SHP77 (cell line): Measurements from ENCODE around the gene PRUNE1.

Source experiments
- DNase-seq, 2 experiments: peaks; one replicate each; lab custom pipeline; 2025; lab: John Stamatoyannopoulos, UW

Gene PRUNE1, protein sequence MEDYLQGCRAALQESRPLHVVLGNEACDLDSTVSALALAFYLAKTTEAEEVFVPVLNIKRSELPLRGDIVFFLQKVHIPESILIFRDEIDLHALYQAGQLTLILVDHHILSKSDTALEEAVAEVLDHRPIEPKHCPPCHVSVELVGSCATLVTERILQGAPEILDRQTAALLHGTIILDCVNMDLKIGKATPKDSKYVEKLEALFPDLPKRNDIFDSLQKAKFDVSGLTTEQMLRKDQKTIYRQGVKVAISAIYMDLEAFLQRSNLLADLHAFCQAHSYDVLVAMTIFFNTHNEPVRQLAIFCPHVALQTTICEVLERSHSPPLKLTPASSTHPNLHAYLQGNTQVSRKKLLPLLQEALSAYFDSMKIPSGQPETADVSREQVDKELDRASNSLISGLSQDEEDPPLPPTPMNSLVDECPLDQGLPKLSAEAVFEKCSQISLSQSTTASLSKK

DNA sequence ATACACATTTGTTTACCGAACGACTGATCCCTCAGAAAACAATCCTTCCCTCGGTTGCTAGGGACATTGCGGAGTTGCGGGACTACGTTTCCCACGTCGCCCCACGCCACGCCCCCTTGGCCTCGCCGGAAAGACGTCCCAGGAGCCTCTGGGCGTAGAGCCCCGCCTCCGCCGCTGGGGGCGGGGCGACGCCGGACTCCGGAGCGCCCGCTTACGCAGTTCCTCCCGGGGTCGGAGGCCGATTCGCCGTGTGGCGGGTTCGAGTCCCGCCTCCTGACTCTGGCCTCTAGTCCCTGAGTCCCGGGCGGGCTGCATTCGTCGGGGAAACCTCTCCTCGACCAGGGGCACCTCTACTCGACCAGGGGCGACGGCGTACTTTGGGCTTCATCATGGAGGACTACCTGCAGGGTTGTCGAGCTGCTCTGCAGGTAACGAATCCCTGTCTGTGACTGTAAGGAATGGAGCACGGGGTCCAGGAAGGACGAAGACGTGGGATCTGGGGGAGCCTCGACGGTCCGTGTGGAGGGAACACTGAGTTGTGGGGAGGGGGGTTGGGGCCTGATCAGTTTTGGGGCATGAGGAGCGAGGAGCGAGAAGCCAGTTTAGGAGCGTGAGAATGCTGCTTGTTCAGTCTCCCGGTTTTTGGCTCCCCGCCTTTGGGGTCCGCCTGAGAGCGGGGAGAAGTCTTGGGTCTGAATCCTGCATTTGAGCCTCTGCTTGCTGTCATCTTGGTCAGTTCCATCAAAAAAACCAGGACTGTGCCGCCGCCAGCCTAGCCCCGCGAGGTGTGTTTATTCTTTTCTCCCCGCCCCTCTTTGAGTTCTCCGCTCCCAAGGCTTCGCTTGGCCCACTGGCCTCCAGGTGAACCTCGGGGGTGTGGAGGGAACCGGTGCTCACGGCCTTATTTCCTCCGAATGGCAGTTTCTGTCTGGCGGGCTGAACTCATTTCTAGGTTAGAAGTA is at the start of gene PRUNE1:
PRUNE1 (plus strand) TSS at position 206 of the 962 bp plus-strand sequence; CDS start at position 390, 184 bp downstream.
- peak; percentile 99 to 100 for DNase-seq

DNA sequence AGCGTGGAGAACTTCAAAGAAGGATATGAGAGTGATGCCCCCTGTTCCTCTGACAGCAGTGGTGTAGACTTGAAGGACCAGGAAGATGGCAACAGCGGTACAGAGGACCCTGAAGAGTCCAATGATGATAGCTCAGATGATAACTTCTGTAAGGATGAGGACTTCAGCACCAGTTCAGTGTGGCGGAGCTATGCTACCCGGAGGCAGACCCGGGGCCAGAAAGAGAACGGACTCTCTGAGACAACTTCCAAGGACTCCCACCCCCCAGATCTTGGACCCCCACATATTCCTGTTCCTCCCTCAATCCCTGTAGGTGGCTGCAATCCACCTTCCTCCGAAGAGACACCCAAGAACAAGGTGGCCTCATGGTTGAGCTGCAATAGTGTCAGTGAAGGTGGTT is 47.6 kb upstream of the PRUNE1 start:
- no peak for DNase-seq

DNA sequence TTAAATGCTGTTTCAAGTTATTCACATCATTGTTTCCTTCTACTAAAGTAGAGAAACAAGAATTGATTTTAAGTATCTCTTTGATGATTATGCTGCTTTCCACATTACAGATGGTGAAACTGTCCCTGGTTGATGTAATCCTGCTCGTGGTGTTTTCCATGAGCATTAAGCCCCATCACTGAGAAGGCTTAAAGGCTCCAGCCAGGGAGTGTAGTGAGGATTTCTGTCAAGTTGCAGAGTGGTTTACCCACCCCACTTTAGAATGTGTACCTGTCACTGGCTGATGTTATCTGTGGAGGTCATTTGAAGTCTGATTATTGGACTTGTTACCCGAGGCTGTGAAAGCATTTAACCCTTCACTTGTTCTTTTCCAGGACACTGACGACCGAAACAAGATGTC is 46.5 kb upstream of the PRUNE1 start:
- DNase-seq = no peak

DNA sequence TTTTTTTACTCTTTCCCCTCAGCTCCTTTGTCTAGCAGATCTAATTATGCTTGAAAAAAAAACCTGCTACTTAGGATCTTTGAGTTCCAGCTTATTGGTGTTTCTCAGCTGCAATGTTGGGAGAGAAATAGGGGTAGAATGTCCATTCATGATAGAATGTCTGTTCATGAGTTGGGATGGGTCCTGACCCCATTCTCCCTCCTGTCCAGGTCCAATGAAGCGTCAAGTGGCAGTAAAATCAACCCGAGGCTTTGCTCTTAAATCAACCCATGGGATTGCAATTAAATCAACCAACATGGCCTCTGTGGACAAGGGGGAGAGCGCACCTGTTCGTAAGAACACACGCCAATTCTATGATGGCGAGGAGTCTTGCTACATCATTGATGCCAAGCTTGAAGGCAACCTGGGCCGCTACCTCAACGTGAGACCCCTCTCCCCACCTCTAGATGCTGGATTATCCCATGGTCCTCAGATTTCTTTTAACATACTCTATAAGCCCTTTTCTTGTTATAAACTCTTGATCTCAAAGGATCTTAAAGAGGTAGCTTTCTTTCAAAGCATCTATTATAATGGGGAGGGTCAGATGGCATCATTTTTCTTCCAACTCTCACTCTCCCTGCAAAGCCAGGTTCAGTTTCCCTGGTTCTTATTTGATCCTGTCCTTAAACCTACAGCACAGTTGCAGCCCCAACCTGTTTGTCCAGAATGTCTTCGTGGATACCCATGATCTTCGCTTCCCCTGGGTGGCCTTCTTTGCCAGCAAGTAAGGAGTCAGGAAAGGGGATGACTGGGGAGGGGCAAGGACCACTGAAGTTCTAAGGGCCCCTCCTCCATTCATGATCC is 44.7 kb upstream of the PRUNE1 start:
- DNase-seq = no peak

DNA sequence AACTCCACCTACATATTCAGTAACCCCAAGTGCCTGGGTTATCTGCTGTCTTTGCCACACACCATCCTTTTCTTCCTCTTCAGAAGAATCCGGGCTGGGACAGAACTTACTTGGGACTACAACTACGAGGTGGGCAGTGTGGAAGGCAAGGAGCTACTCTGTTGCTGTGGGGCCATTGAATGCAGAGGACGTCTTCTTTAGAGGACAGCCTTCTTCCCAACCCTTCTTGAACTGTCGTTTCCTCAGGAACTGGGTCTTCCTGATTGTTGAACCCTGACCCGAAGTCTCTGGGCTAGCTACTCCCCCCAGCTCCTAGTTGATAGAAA is 44.1 kb upstream of the PRUNE1 start:
- DNase-seq = no peak

DNA sequence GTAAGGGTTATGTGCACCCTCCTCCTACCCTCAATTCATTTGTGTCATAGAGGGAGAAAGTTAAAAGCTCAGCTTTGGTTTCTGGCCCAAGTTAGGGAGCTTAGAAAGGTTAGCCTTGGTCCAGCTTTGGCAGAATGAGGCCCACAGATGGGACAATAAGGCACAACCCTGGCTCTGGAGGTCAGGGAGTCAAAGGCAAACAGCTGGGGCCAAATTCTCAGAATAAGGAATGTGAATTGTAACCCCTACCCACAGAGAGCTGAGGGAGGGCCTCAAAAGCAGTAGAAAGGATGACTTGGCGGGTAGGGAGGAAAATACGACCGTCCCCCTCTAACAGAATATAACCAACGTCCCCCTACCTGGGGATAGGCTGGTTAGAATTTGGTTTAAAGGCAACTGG is 42.6 kb upstream of the PRUNE1 start:
- no peak for DNase-seq

DNA sequence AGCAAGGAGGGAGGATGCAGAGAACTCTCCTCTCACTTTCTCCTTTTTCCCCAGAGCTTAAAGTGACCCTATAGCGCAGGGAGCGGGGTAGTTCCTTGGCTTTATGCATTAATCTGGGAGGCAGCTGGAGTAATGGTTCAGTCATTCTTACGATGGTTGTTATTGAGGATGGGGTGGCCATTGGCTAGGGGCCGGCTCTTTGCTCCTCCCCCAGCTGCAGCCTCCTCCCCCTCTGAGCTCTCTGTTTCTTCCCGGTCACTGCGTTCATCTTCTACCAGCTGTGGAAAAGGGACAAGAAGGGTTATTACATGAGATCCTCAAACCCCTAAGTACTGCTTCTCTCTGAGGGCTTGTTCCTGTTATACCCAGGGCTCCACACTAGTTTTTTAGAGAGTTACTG is 42.2 kb upstream of the PRUNE1 start:
- DNase-seq = no peak

DNA sequence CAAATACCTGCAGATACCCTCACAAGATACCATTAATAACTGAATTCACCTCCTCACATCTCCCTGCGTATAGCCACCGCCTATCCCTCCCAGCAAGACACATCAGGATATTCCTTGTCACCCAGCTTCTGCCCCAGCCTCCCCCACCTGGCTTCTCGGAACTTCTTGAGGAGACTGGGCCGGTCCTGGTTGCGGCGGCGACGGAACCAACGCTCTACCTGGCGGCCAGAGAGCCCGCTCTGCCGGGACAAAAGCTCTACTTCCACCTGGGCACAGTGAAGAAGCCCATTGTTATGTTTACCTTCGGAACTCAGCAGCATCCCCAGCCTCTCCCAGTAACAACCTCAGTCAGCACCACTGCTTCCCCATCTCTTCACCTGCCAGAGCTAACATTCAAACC is 40.3 kb upstream of the PRUNE1 start:
- no peak for DNase-seq

DNA sequence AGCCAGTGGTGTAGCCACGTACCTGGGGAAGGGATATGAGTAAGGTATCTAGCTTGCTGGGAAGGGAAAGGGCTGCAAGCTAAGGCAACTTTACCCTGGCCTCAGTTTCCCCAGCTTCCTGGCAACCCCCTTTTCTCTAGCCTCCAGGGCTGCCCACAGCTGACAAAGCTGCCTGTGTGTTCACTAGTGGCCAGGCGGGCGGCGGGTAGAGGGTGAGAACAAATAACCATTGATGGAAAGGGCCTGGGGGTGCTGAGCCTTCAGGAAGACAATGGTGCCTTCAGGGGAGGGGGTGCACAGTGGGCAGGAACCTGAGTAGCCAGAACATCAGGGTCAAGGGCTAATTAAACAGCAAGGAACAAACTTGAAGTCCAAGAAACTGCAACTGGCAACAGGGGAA is 39.8 kb upstream of the PRUNE1 start:
- DNase-seq = no peak

DNA sequence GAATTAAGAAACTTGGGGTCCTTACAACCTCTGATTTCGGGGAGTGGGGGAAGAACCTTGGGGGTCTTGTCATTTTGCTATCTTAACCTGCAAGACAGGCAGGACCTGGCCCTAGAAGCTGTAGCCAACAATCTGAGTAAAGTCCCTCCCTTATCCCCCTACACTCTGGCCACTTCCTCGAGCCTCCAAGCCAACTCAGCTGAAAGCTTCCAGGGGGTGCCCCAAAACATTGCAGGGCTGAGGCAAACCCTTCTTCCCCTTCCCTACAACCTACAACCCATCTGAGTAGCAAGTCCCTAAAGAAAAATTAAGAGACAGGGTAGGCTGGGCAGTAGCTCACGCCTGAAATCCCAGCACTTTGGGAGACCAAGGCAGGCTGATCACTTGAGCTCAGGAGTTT is 38.6 kb upstream of the PRUNE1 start:
- DNase-seq = no peak

DNA sequence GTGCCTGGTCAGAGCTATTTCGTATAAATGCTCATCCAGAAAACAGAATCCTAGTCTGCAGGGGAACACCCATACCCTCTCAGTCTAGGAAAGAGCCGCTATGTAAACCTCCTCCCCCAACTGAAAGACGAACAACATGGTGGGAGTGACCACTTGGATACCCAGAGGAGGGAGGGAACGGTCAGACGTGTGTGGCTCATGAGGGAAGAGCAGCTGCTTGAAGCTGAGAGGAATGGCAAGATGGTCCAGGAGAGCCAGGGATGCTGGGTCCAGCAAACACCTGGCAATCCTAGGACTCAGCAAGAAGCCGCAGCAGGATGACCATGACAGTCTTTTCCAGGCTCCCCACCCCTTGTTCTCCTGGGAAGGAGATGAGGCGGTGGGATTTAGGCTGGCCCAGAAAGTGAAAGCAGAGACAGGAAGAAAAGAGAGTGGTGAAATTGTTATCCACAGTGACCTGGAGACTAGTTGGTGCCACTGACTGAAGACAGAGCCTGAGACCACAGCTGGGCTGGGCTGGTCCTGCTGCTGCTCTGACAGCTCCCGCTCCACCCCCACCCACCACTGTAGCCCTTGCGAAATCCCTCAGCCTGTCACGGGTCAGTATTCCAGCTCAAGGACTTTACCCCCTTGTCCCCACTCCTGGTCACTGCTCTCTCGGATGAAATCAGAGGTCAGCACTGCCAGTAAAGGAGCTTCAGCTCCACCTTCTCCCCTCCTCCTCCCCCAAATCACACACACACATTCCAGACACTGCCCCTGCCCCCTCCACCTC is 37.3 kb upstream of the PRUNE1 start:
- no peak for DNase-seq

DNA sequence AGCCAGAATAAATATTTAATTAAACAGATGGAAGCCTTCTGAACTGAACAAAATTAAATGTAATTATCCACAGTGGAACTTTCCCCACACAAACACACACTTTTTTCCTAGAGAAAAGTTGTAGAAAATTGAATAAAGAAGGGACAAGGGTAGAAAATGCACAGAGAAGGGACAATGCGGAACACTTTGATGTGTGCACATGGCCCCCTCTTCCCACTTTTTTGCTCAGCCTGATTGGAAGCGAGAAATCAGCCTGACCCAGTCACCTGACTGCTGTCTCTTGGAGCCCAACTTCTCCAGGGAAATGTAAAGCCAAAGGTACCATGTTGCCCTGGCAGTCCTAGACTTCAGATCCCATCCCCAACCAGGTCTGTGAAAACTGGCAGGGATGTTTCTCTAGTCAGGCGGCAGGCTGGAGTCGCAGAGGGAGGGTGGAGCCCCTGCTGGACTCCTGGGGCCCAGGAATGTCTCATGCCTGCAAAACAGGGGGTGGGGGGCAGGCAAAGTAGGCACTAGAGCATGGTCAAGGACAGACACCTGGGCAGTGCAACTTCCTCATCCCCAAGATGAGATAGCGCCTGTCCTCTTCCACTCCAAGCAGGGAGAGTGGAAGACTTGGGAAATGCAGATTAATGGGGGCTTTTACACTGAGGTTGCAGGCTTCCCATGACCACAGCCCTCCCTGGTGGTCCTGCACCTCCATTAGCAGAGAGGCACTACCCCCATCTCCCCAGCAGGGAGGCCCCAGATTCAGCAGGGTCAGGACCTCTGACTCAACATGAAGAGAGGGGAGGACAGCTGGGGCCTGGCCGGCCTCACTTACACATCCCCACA is 36.4 kb upstream of the PRUNE1 start:
- DNase-seq = no peak

DNA sequence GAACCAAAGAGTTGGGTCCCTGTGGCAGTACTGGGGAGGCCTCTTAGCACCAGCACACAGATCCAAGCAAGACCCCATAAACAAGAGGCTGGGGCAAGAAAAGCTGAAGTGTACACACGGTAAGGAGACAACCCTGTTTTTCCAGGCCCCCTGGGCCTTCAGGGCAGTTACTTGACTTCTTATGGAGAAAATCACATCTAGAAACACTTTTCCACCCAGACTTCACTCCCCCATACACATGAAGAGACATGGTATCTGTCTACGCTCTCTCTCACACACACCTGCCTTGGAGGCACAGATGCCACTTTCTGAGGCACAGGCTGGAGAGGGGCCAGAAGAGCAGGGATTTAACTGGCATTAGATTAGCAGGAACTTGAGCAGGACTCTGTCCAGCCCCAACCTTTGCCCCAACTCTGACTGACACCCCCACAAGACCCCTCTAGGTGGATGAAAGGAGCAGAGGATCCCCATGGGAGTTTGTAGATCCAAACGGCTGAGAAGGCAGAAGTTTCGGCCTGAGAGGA is 35.8 kb upstream of the PRUNE1 start:
- DNase-seq = no peak

DNA sequence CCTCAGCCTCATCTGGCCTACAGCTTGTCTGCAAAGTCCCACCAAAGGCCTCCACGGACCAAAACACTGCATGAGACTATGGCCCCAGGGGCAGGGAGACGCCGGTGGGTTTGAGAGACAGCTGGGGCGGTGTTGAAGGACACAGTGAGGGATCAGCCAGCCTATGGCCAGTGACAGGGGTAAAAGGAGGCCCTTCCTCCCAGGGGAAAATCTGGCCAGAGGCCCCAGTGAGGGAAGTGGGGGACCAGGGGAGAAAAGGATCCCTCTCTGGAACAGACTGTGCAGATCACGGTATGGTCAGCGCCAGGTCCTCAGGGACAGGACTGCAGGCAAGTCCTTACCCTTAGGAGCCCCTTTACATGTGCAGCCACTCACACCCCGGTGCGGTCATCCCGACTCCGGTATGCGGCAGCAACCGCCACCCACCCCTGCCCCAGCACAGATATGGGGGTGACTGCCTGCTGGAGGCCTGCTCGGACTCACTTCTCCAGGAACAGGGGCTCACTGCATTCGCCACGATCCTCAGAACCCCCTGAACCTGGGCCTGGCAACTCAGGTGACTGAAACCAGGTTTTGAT is 34.9 kb upstream of the PRUNE1 start:
- no peak for DNase-seq

DNA sequence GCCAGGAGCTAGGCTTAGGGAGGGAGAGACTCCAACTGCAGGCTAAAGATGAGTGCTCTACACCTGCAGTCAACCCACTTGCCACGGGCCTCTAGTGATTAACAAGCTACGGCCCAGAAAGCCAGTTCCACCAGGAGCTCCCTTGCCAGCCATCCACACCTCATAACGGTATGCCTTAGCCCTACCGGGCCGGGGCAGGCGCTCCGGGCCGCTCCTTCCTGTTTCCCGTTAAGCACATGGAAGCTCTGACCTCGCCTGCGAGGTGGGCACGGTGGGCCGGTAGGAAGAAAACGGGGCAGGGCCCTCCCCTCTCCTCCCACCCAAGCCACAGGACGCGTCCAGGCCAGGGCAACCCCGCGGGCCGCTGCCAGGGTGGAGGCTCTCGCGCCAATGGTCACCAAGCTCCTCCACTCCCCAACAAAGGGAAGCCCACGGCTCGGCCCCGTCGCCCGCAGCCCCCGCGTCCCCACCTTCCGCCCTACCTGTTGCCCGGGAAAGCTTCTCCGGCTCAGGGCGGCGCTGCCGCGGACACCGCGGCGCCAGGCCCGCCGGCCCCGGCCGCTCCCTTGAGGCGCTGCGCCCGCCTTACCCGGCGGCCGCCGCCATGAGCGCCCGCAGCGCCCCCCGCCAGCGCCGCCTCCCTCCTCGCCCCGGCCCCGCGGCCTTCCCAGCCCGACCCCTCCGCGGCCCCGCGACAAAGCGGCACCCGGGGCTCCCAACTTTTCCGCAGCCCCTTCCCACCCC is 34.2 kb upstream of the PRUNE1 start:
- peak; percentile 25 to 38 for DNase-seq

DNA sequence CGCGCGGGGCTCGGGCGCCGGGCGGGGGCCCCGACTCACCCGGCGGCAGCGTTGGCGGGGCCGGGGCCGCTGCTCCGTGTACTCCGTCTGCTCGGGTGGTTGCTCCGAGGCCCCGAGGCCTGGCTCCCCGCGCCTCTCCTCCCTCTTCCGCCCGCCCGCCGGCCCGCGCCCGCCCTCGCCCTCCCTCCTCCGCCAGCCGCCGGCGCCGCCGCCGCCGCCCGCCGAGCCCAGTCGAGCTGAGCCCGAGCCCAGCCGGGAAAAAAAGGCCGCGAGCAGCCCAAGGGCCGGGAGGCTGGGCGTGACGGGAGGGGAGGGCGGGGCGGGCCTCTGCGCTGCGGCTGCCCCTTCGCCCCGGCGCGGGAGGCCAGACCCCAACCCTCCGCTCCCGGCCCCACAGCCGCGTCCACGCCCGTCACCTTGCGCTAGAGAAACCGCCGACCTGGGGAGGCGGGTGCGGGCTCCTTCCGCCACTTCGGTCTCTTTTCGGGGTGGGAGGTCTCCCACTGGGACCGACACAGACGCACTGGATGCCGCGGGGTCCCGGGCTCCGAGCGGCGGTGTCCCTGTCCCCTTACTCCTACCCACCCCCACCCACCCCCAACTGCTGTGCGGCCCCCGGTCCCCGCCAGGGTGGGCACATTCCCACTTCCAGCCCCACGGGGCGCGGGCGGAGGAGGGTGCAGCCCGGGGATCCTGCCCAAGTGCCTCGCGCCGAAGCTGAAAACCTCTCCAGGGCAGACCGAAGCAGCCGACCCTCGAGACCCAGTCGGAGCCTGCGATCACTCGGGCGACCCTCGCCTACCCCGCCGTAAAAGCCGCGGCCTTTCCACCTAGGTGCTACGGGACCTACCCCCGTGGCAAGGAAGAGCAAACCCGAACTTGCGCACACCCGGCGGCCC is 33.4 kb upstream of the PRUNE1 start, which contains the start of gene CERS2:
CERS2 (minus strand) TSS at position 256 of the 899 bp plus-strand sequence. CDS start 5,745 bp downstream, outside the sequence.
- peak; percentile 77 to 88 for DNase-seq

DNA sequence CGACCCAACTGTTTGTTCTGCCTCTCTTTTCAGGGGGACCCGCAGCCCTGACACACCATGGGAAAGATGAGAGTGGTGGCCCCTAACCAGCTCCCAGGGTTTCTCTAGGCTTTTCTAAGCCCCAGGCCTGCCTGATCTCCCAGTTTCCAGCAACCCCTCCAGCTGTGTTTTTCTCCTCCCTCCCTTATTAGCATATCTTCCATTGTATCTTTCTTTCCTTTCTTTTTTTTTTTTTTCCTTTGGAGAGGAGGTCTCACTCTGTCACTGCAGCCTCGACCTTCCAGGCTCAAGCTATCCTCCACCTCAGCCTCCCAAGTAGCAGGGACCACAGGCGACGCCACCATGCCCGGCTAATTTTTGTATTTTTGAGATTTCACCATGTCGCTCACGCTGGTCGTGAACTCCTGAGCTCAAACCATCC is 31.8 kb upstream of the PRUNE1 start:
- no peak for DNase-seq
